HepG2 (cell line): ENCODE results near the gene ITPR1. TPM values are rescaled to one million over a fixed set of nuclear protein-coding genes. Genes with fewer than 3 reads are reported as not detected.
A peak's percentile ranks its signal among the peaks of the same experiment; 100 is the strongest.

Source experiments
- ATAC-seq: fragments of 200-7000 bp; cut with Tn5 transposase; 3 replicates; pipeline ENCODE4 v1.9.1; 2020; ENCODE audit warnings: mild to moderate bottlenecking, moderate library complexity
- BruUV-seq: library from RNA; stranded (reverse); fragments of 400-500 nt; replicated peaks from 2 replicates; lab custom pipeline; 2021; lab: Mats Ljungman, UMichigan
- CTCF ChIA-PET: fragments of 300-600 bp; formaldehyde crosslinking; extraction: SDS; loops from one replicate; lab custom pipeline; 2021; ENCODE audit warnings: low total read pairs, inconsistent platforms, low intra/inter-chr PET ratio; lab: Yijun Ruan, JAX
- POLR2A ChIA-PET: fragments of 350-600 bp; sonication (Branson Sonifier 250); formaldehyde crosslinking; loops from one replicate; lab custom pipeline; 2020; ENCODE audit warnings: antibody characterized with exemption, inconsistent platforms; lab: Yijun Ruan, JAX
- DNase-seq: peaks from one replicate; pipeline ENCODE4 v3.0.0-alpha.2; 2015; ENCODE audit warnings: low spot score
- FAIRE-seq: peaks from 3 replicates; lab custom pipeline; 2011; peaks lifted over from hg19 to GRCh38; lab: Jason Lieb, UNC
- H2AFZ ChIP-seq: one replicate; pipeline ENCODE4 v1.6.1; 2011; ENCODE audit warnings: low read length, inconsistent platforms
- H3K27ac ChIP-seq: fragments of 300-600 bp; 3 replicates; pipeline ENCODE4 v1.8.0; 2011; ENCODE audit warnings: mixed run types, mild to moderate bottlenecking, mixed read lengths, low read length, inconsistent platforms; ENCODE audit not compliant: insufficient read depth; ENCODE audit errors: extremely low read length
- H3K27me3 ChIP-seq, 2 experiments: fragments of 200-600 bp in 1 of 2; 2 replicates in 1 of 2; 3 replicates in 1 of 2; pipeline versions ENCODE4 v1.6.0 to v1.8.0; 2011; ENCODE audit warnings: low read length in 2 of 2, mild to moderate bottlenecking in 2 of 2, moderate library complexity in 2 of 2, inconsistent platforms in 1 of 2; ENCODE audit not compliant: insufficient read depth in 2 of 2, control insufficient read depth in 1 of 2
- H3K36me3 ChIP-seq, 2 experiments: fragments of 200-600 bp in 1 of 2; replicated peaks in 1 of 2; 2 replicates in 1 of 2; 3 replicates in 1 of 2; pipeline versions ENCODE4 v1.5.1 to v1.8.0; 2011; ENCODE audit warnings: low read length in 2 of 2, inconsistent platforms in 1 of 2; ENCODE audit not compliant: insufficient read depth in 2 of 2, control insufficient read depth in 1 of 2
- H3K4me1 ChIP-seq: 2 replicates; pipeline ENCODE4 v1.5.1; 2012; ENCODE audit warnings: low read length, inconsistent platforms; ENCODE audit not compliant: insufficient read depth
- H3K4me2 ChIP-seq: 2 replicates; pipeline ENCODE4 v1.6.0; 2011; ENCODE audit warnings: low read depth, low read length, inconsistent platforms
- H3K4me3 ChIP-seq, 3 experiments: fragments of 200-600 bp in 1 of 3; sonication (generic), shearing (Covaris generic) in 1 of 3; replicated peaks in 1 of 3; 2 replicates each; pipeline ENCODE4 v1.5.1; 2011 to 2016; ENCODE audit warnings: low read length in 3 of 3, inconsistent platforms in 2 of 3, low read depth in 2 of 3, mild to moderate bottlenecking in 2 of 3, control low read depth in 1 of 3, mixed read lengths in 1 of 3; ENCODE audit not compliant: insufficient read depth in 1 of 3
- H3K79me2 ChIP-seq: one replicate; pipeline ENCODE4 v1.6.1; 2011; ENCODE audit warnings: low read length, inconsistent platforms; ENCODE audit not compliant: insufficient read depth
- H3K9ac ChIP-seq: 2 replicates; pipeline ENCODE4 v1.6.0; 2011; ENCODE audit warnings: mild to moderate bottlenecking, low read depth, low read length, inconsistent platforms; ENCODE audit not compliant: insufficient read depth
- H3K9me3 ChIP-seq: 2 replicates; pipeline ENCODE4 v1.5.1; 2012; ENCODE audit warnings: mild to moderate bottlenecking, low read length
- H4K20me1 ChIP-seq: 2 replicates; pipeline ENCODE4 v1.6.0; 2011; ENCODE audit warnings: inconsistent platforms, mild to moderate bottlenecking, low read length, moderate library complexity; ENCODE audit not compliant: insufficient read depth
- ARHGAP35 ChIP-seq: sonication (generic); formaldehyde crosslinking; IDR thresholded peaks from 2 replicates; pipeline ENCODE4 v1.9.0; 2022; ENCODE audit warnings: mild to moderate bottlenecking, inconsistent platforms, moderate library complexity, missing genetic modification reagents, borderline replicate concordance
- HES4 ChIP-seq: sonication (generic); formaldehyde crosslinking; IDR thresholded peaks from 2 replicates; pipeline ENCODE4 v1.9.0; 2021; ENCODE audit warnings: mild to moderate bottlenecking, missing genetic modification reagents, borderline replicate concordance
- MAFG ChIP-seq: sonication (generic); formaldehyde crosslinking; IDR thresholded peaks from 2 replicates; pipeline ENCODE4 v1.5.1; 2020; ENCODE audit warnings: mild to moderate bottlenecking, missing genetic modification reagents
- NPAS2 ChIP-seq: sonication (generic); formaldehyde crosslinking; IDR thresholded peaks from 2 replicates; pipeline ENCODE4 v1.8.0; 2022; ENCODE audit warnings: mild to moderate bottlenecking, missing genetic modification reagents, borderline replicate concordance
- SP1 ChIP-seq, 2 experiments: fragments of 450-650 bp in 1 of 2; sonication (generic) in 1 of 2; formaldehyde crosslinking in 1 of 2; IDR thresholded peaks; 2 replicates each; pipeline versions ENCODE4 v1.4.0 to v1.6.1; 2016 to 2020; ENCODE audit warnings: missing genetic modification reagents in 1 of 2
- SRF ChIP-seq: IDR thresholded peaks from 2 replicates; pipeline ENCODE4 v1.6.1; 2011; ENCODE audit warnings: mild to moderate bottlenecking, low read depth, low read length, moderate library complexity
- ZFYVE20 ChIP-seq: sonication (generic); formaldehyde crosslinking; IDR thresholded peaks from 2 replicates; pipeline ENCODE4 v1.8.0; 2023; ENCODE audit warnings: low read depth, mild to moderate bottlenecking, moderate library complexity, missing genetic modification reagents, borderline replicate concordance
- ZNF33B ChIP-seq: sonication (generic); formaldehyde crosslinking; IDR thresholded peaks from 2 replicates; pipeline ENCODE4 v1.5.1; 2020; ENCODE audit warnings: mild to moderate bottlenecking, missing genetic modification reagents
- ZNF383 ChIP-seq: sonication (generic); formaldehyde crosslinking; IDR thresholded peaks from 2 replicates; pipeline ENCODE4 v1.4.0; 2020; ENCODE audit warnings: missing genetic modification reagents, mild to moderate bottlenecking, borderline replicate concordance
- ZNF468 ChIP-seq: sonication (generic); formaldehyde crosslinking; IDR thresholded peaks from 2 replicates; pipeline ENCODE4 v1.8.0; 2022; ENCODE audit warnings: mild to moderate bottlenecking, moderate library complexity, missing genetic modification reagents
- ZNF629 ChIP-seq: sonication (generic); formaldehyde crosslinking; conservative IDR thresholded peaks from 2 replicates; pipeline ENCODE4 v1.5.0; 2020; ENCODE audit warnings: missing genetic modification reagents
- ZNF7 ChIP-seq: IDR thresholded peaks from 2 replicates; pipeline ENCODE4 v1.6.1; 2016; ENCODE audit warnings: missing biosample characterization, missing genetic modification reagents
- ZNF737 ChIP-seq: sonication (generic); formaldehyde crosslinking; IDR thresholded peaks from 2 replicates; pipeline ENCODE4 v1.5.0; 2020; ENCODE audit warnings: missing genetic modification reagents, mild to moderate bottlenecking, borderline replicate concordance
- WGBS: methylation state at CpG from one replicate; pipeline ENCODE4 v1.1.6; 2017; ENCODE audit warnings: low lambda C conversion rate; 5-methylcytosine and 5-hydroxymethylcytosine counted together
- in situ Hi-C: cut with HindIII; loops from 2 replicates; pipeline ENCODE4 v1.10.0; 2017; ENCODE audit warnings: low pct_unique_long_range_greater_than_20kb; ENCODE audit not compliant: extremely low pct_ligation_motif_present
- intact Hi-C: fragments of 100-400 bp; cut with micrococcal nuclease; formaldehyde crosslinking; loops from one replicate; pipeline ENCODE4 v1.10.0; 2022; ENCODE audit not compliant: unreplicated experiment
- polyA plus RNA-seq, 8 experiments: library from polyadenylated mRNA; depleted of rRNA in 3 of 8; stranded (reverse) in 7 of 8; unstranded in 1 of 8; fragments of >200 nt; fragmentation: Illumina TruSeq in 4 of 8; extraction: Trizol in 4 of 8; gene quantifications; 2 replicates each; pipeline versions ENCODE4 v1.2.1 to v1.2.3, GENCODE V29; 2011 to 2016; ENCODE audit warnings: low read depth in 4 of 8, missing spikeins in 1 of 8, mixed read lengths in 1 of 8; ENCODE audit not compliant: insufficient read depth in 1 of 8
- total RNA-seq, 5 experiments: library from RNA; depleted of rRNA; stranded (reverse); fragments of >200 nt; fragmentation: Illumina TruSeq; extraction: Trizol; gene quantifications; 2 replicates each; pipeline ENCODE4 v1.2.3, GENCODE V29; 2016; ENCODE audit warnings: low read depth in 1 of 5

The ITPR1 gene
- total and polyA plus RNA-seq, 2 of the 13 experiments (the other 11 are each of a cell fraction or from before 2014, with no cell fraction given): 10.0 to 11.4 TPM

DNA sequence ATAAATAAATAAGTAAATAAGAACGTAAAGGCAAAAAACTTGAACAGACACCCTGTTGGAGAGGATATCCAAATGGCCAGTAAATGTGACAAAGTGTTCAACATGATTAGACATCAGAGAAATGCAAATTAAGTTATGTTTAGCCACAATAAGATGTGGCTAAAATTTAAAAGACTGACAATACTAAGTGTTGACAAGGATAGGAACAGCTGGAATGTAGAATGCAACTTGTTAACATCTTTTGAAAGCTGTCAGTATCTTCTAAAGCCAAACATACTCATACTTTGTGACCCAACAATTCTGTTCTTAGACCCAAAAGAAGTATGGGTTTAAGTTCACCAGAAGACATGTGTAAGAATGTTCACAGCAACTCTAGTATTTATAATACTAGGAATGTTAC lies 197.1 kb downstream of the ITPR1 start:
- Histone ChIP-seq H3K79me2 (no peaks in the 10 kb centered on the region), H3K9ac (no peak overlapping the region), H3K4me1 (no peaks in the 10 kb centered on the region), H3K9me3 (no peaks in the 10 kb centered on the region), H3K36me3 (peaks cover 4 to 16% of the 10 kb centered on the region in 2 experiments; a peak in 4 of 5 replicates), H3K27me3 (no peaks in the 10 kb centered on the region), H2AFZ (no peak overlapping the region), H4K20me1 (no peaks in the 10 kb centered on the region), H3K4me2 (no peak overlapping the region), H3K27ac (no peak overlapping the region), H3K4me3 (no peak overlapping the region)
- FAIRE-seq: no peak
- intact Hi-C loops: no loop called here
- in situ Hi-C loops: no loop called here
- ChIA-PET CTCF (no interaction called here), POLR2A (no interaction called here)
- TF ChIP-seq MAFG (no peak), ZNF7 (peak; percentile 96)
- ATAC-seq: no peak
- WGBS: 100% methylated on average over 1 of the region's 1 CpG
- no peak for DNase-seq
- no TSS peak for BruUV-seq

DNA sequence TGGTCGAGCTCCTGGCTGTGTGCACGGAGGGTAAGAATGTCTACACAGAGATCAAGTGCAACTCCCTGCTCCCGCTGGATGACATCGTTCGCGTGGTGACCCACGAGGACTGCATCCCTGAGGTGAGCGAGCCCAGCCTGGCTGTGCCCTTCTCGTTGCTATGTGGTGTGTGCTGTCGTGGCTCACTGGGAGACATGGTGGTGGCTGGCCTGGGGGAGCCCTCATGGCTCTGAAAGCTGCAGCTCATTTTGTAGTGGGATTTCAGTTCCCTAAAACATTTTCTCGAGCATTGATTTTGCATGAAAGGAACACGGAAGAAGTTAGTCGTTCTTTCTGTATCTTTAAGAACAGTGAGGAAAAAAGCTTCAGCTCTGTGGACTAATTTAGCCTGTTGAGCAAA lies 200.5 kb downstream of the ITPR1 start:
- H4K20me1 ChIP-seq: no peaks in the 10 kb centered on the region
- H3K4me1 ChIP-seq: no peaks in the 10 kb centered on the region
- H3K79me2 ChIP-seq: no peaks in the 10 kb centered on the region
- ATAC-seq: no peak
- no peak for TF ChIP-seq SRF
- TF ChIP-seq ZNF468 (CRISPR knock-in tag): no peak
- TF ChIP-seq ZNF737 (CRISPR knock-in tag): no peak
- no peak for TF ChIP-seq ZNF629 (CRISPR knock-in tag)
- TF ChIP-seq ZNF383: no peak
- TF ChIP-seq HES4 (CRISPR knock-in tag): no peak
- TF ChIP-seq ARHGAP35 (CRISPR knock-in tag): no peak
- no peak for TF ChIP-seq ZFYVE20 (CRISPR knock-in tag)
- no peak for TF ChIP-seq NPAS2 (CRISPR knock-in tag)
- no peak for TF ChIP-seq SP1 (IDR thresholded peaks at IDR 0.05)
- no peak for TF ChIP-seq SP1 (CRISPR knock-in tag; IDR thresholded peaks at IDR 0.05)
- TF ChIP-seq ZNF33B (CRISPR knock-in tag): no peak
- TF ChIP-seq, all 625 proteins: peak for 0
- Histone ChIP-seq H3K36me3 (peaks cover under 1 to 6% of the 10 kb centered on the region in 2 experiments; a peak in 3 of 5 replicates), H3K4me2 (no peak overlapping the region), H3K27ac (no peak overlapping the region), H3K4me3 (no peak overlapping the region), H3K27me3 (no peaks in the 10 kb centered on the region), H3K9me3 (no peaks in the 10 kb centered on the region), H3K9ac (no peak overlapping the region), H2AFZ (no peak overlapping the region)
- ChIA-PET CTCF (no interaction called here), POLR2A (no interaction called here)
- in situ Hi-C loops: no loop called here
- no TSS peak for BruUV-seq
- no peak for DNase-seq
- no peak for FAIRE-seq
- intact Hi-C loops: no loop called here
- 94% methylated on average over 7 of the region's 13 CpGs for WGBS
